PC-3 (cell line): ENCODE data around the gene IQCN. TPM values are rescaled to one million over a fixed set of nuclear protein-coding genes. Genes with fewer than 3 reads are reported as not detected.

Experiments used
- ATAC-seq: fragments of 200-7000 bp; cut with Tn5 transposase; 2 replicates; pipeline ENCODE4 v1.9.1; 2020; ENCODE audit warnings: mild to moderate bottlenecking, moderate library complexity
- BruUV-seq: library from RNA; stranded (reverse); fragments of 400-500 nt; replicated peaks from 2 replicates; lab custom pipeline; 2021; lab: Mats Ljungman, UMichigan
- CTCF ChIA-PET: fragments of 300-600 bp; sonication (Branson Sonifier 250); formaldehyde crosslinking; loops from one replicate; lab custom pipeline; 2022; ENCODE audit warnings: antibody characterized with exemption; lab: Charles Lee
- POLR2A ChIA-PET: fragments of 300-600 bp; sonication (Branson Sonifier 250); formaldehyde crosslinking; loops from one replicate; lab custom pipeline; 2022; ENCODE audit warnings: antibody characterized with exemption; ENCODE audit not compliant: unreplicated experiment; lab: Charles Lee
- DNase-seq: peaks from one replicate; pipeline ENCODE4 v3.0.0-alpha.2; 2015
- H2AFZ ChIP-seq: fragments of 300-600 bp; sonication (generic); 2 replicates; pipeline ENCODE4 v1.6.0; 2016; ENCODE audit warnings: antibody characterized with exemption, low read length
- H3F3A ChIP-seq: fragments of 300-600 bp; sonication (generic); one replicate; pipeline ENCODE4 v1.6.0; 2017; ENCODE audit warnings: antibody characterized with exemption, low read length, control low read depth, mild to moderate bottlenecking; ENCODE audit not compliant: unreplicated experiment
- H3K27ac ChIP-seq: fragments of 300-600 bp; sonication (generic); 2 replicates; pipeline ENCODE4 v1.5.1; 2016; ENCODE audit warnings: mild to moderate bottlenecking, low read length
- H3K27me3 ChIP-seq: fragments of 300-600 bp; sonication (generic); 2 replicates; pipeline ENCODE4 v1.6.1; 2016; ENCODE audit warnings: low read length, mixed read lengths
- H3K36me3 ChIP-seq: fragments of 300-600 bp; sonication (generic); 2 replicates; pipeline ENCODE4 v1.6.1; 2016; ENCODE audit warnings: low read depth, mixed run types, low read length, mixed read lengths
- H3K4me1 ChIP-seq: fragments of 300-600 bp; sonication (generic); 2 replicates; pipeline ENCODE4 v1.5.1; 2016; ENCODE audit warnings: low read length; ENCODE audit not compliant: insufficient read depth
- H3K4me2 ChIP-seq: fragments of 300-600 bp; sonication (generic); 2 replicates; pipeline ENCODE4 v1.6.0; 2016; ENCODE audit warnings: low read length
- H3K4me3 ChIP-seq: fragments of 300-600 bp; sonication (generic); 2 replicates; pipeline ENCODE4 v1.5.1; 2016; ENCODE audit warnings: mild to moderate bottlenecking, low read length, mixed read lengths
- H3K79me2 ChIP-seq: fragments of 300-600 bp; sonication (generic); 2 replicates; pipeline ENCODE4 v1.6.1; 2017; ENCODE audit warnings: low read length, mixed read lengths
- H3K9ac ChIP-seq: fragments of 300-600 bp; sonication (generic); 2 replicates; pipeline ENCODE4 v1.6.0; 2016; ENCODE audit warnings: mild to moderate bottlenecking, low read length
- H3K9me2 ChIP-seq: fragments of 300-600 bp; sonication (generic); replicated peaks from 2 replicates; pipeline ENCODE4 v1.6.1; 2016; ENCODE audit warnings: mixed run types, low read length, mixed read lengths
- H3K9me3 ChIP-seq: fragments of 300-600 bp; sonication (generic); 2 replicates; pipeline ENCODE4 v1.6.1; 2016; ENCODE audit warnings: low read length, mixed read lengths
- H4K20me1 ChIP-seq: fragments of 300-600 bp; sonication (generic); 2 replicates; pipeline ENCODE4 v1.6.1; 2016; ENCODE audit warnings: low read length, mixed read lengths
- CTCF ChIP-seq: fragments of 300-600 bp; sonication (generic); conservative IDR thresholded peaks from 2 replicates; pipeline ENCODE4 v1.5.1; 2017; ENCODE audit warnings: antibody characterized with exemption, low read depth, mild to moderate bottlenecking, low read length
- EZH2 ChIP-seq: fragments of 300-600 bp; sonication (generic); IDR thresholded peaks from one replicate; pipeline ENCODE4 v1.6.1; 2017; ENCODE audit warnings: antibody characterized with exemption, mild to moderate bottlenecking, low read length; ENCODE audit not compliant: unreplicated experiment
- EZH2phosphoT487 ChIP-seq: fragments of 300-600 bp; sonication (generic); IDR thresholded peaks from 2 replicates; pipeline ENCODE4 v1.6.1; 2018; ENCODE audit warnings: mild to moderate bottlenecking, antibody characterized with exemption, low read length, borderline replicate concordance
- intact Hi-C: fragments of 100-400 bp; cut with micrococcal nuclease; formaldehyde crosslinking; loops from 2 replicates; pipeline ENCODE4 v1.9.0; 2023
- total RNA-seq: library from RNA; depleted of rRNA; stranded (reverse); fragments of >200 nt; gene quantifications from 2 replicates; pipeline ENCODE4 v1.2.3, GENCODE V29; 2014

The IQCN gene
- total RNA-seq, 1 experiment from 2014 or later, result 0.33 TPM

GRCh38 chr19:18231775-18232174, 42.5 kb downstream of the IQCN start:
- no peaks in the 10 kb centered on the region for H3K9me2 ChIP-seq
- TF ChIP-seq EZH2phosphoT487, result no peak
- no peak for TF ChIP-seq EZH2
- no peak for TF ChIP-seq CTCF
- H2AFZ ChIP-seq, result no peak overlapping the region
- no peaks in the 10 kb centered on the region for H4K20me1 ChIP-seq
- H3K9me3 ChIP-seq, result no peaks in the 10 kb centered on the region
- no peaks in the 10 kb centered on the region for H3K36me3 ChIP-seq
- H3K27me3 ChIP-seq, result no peaks in the 10 kb centered on the region
- ATAC-seq, result no peak
- H3K4me2 ChIP-seq, result no peak overlapping the region
- no peak overlapping the region for H3K27ac ChIP-seq
- H3K4me3 ChIP-seq, result no peak overlapping the region
- H3K9ac ChIP-seq, result no peak overlapping the region
- POLR2A ChIA-PET, result no interaction called here
- H3K79me2 ChIP-seq, result no peaks in the 10 kb centered on the region
- CTCF ChIA-PET, result no interaction called here
- H3F3A ChIP-seq, result no peaks in the 10 kb centered on the region
- DNase-seq, result no peak
- intact Hi-C loops, result no loop called here
- BruUV-seq, result no TSS peak
- H3K4me1 ChIP-seq, result no peaks in the 10 kb centered on the region

- H3K79me2 ChIP-seq, result no peaks in the 10 kb centered on the region
- BruUV-seq, result no TSS peak
Measured at GRCh38 chr19:18230941-18231734, 43.1 kb downstream of the IQCN start.

More at GRCh38 chr19:18230941-18231734, 43.1 kb downstream of the IQCN start:
- Histone ChIP-seq H3K27me3 (no peaks in the 10 kb centered on the region), H3K27ac (no peak overlapping the region), H4K20me1 (no peaks in the 10 kb centered on the region), H3K4me3 (no peak overlapping the region), H3K9me3 (no peaks in the 10 kb centered on the region), H3K9me2 (no peaks in the 10 kb centered on the region), H2AFZ (no peak overlapping the region), H3K9ac (no peak overlapping the region), H3K36me3 (no peaks in the 10 kb centered on the region), H3K4me2 (no peak overlapping the region), H3K4me1 (no peaks in the 10 kb centered on the region), H3F3A (no peaks in the 10 kb centered on the region)
- intact Hi-C loops, result no loop called here
- POLR2A ChIA-PET, result no interaction called here
- TF ChIP-seq CTCF, result no peak
- no peak for TF ChIP-seq EZH2
- TF ChIP-seq EZH2phosphoT487, result no peak
- DNase-seq (no peak), ATAC-seq (no peak)
- CTCF ChIA-PET, result interaction anchor here (0.6 kb wide), 1 partner anchor 27 kb away, joined by 3 read pairs; the partner anchor contains the start of gene RAB3A
